ENCODE results near the gene PAPSS1. TPM values are rescaled to one million over a fixed set of nuclear protein-coding genes. Genes with fewer than 3 reads are reported as not detected.

PAPSS1 gene
- polyA plus RNA-seq, 1 donor from 2014 or later: 216 TPM

DNA sequence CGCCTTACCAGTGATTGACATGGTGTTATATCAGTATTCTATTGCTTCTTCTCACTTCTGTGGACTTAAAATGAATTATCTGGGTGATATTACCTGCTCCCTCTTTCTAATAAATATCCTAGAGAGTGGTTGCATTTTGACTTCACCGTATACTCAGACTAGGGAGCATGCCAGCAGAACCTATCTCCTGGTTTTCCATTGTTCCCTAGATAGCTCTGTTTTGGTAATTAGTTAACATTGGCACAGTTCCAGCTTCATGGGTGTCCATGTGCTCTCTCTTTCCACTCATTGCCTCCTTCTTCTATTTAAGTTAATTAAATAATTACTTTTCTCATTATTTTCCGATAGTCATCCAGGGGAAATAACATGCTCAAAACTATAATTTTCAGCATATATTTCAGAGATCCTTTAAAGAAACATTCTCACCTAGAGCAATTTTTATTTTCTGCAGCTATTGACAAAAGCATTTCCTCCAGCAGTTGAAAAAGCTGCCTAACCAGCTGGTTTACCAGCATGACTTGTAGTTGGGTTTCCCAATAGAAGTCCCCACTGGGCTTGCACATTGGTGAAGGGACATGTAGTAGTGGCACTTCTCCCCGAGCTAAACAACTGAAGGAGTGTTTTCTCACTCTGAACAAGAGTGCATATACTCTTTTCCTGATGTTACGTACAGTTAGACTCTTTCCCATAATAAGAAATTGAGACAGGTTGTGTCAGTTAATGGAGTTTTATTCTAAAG lies 27.9 kb upstream of the PAPSS1 start:
- TF ChIP-seq RAD21 (conservative IDR thresholded peaks at IDR 0.05): no peak
- TF ChIP-seq, protein P1, sequence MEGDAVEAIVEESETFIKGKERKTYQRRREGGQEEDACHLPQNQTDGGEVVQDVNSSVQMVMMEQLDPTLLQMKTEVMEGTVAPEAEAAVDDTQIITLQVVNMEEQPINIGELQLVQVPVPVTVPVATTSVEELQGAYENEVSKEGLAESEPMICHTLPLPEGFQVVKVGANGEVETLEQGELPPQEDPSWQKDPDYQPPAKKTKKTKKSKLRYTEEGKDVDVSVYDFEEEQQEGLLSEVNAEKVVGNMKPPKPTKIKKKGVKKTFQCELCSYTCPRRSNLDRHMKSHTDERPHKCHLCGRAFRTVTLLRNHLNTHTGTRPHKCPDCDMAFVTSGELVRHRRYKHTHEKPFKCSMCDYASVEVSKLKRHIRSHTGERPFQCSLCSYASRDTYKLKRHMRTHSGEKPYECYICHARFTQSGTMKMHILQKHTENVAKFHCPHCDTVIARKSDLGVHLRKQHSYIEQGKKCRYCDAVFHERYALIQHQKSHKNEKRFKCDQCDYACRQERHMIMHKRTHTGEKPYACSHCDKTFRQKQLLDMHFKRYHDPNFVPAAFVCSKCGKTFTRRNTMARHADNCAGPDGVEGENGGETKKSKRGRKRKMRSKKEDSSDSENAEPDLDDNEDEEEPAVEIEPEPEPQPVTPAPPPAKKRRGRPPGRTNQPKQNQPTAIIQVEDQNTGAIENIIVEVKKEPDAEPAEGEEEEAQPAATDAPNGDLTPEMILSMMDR (IDR thresholded peaks at IDR 0.05; ENCODE audit: poor library complexity, severe bottlenecking): no peak
- TF ChIP-seq SMC3 (conservative IDR thresholded peaks at IDR 0.05; ENCODE audit: poor library complexity): no peak
- no peak for TF ChIP-seq TAF1 (IDR thresholded peaks at IDR 0.05; ENCODE audit: low read depth)
- TF ChIP-seq POLR2AphosphoS5 (IDR thresholded peaks at IDR 0.05): no peak
- no peak for TF ChIP-seq EP300 (conservative IDR thresholded peaks at IDR 0.05; ENCODE audit: poor library complexity, severe bottlenecking)
- no peak for TF ChIP-seq EZH2 (IDR thresholded peaks at IDR 0.05; ENCODE audit: borderline replicate concordance, insufficient read depth, low read length, poor library complexity, severe bottlenecking)
- TF ChIP-seq MXI1 (conservative IDR thresholded peaks at IDR 0.05; ENCODE audit: poor library complexity, severe bottlenecking): no peak
- TF ChIP-seq, protein P2, sequence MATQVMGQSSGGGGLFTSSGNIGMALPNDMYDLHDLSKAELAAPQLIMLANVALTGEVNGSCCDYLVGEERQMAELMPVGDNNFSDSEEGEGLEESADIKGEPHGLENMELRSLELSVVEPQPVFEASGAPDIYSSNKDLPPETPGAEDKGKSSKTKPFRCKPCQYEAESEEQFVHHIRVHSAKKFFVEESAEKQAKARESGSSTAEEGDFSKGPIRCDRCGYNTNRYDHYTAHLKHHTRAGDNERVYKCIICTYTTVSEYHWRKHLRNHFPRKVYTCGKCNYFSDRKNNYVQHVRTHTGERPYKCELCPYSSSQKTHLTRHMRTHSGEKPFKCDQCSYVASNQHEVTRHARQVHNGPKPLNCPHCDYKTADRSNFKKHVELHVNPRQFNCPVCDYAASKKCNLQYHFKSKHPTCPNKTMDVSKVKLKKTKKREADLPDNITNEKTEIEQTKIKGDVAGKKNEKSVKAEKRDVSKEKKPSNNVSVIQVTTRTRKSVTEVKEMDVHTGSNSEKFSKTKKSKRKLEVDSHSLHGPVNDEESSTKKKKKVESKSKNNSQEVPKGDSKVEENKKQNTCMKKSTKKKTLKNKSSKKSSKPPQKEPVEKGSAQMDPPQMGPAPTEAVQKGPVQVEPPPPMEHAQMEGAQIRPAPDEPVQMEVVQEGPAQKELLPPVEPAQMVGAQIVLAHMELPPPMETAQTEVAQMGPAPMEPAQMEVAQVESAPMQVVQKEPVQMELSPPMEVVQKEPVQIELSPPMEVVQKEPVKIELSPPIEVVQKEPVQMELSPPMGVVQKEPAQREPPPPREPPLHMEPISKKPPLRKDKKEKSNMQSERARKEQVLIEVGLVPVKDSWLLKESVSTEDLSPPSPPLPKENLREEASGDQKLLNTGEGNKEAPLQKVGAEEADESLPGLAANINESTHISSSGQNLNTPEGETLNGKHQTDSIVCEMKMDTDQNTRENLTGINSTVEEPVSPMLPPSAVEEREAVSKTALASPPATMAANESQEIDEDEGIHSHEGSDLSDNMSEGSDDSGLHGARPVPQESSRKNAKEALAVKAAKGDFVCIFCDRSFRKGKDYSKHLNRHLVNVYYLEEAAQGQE (IDR thresholded peaks at IDR 0.05; ENCODE audit: borderline replicate concordance): no peak
- no peak overlapping the region for H3K9ac ChIP-seq (ENCODE audit: low read length)
- H4K20me1 ChIP-seq (ENCODE audit: insufficient read depth): no peaks in the 10 kb centered on the region
- no peak overlapping the region for H3K4me2 ChIP-seq (ENCODE audit: low read length)
- no peaks in the 10 kb centered on the region for H3K9me3 ChIP-seq (ENCODE audit: low read length)
- H3F3A ChIP-seq (ENCODE audit: insufficient read depth, low read length, poor library complexity, severe bottlenecking): no peaks in the 10 kb centered on the region
- H3K4me3 ChIP-seq (ENCODE audit: low read length): no peak overlapping the region
- no peak overlapping the region for H3K27ac ChIP-seq (ENCODE audit: low read length)
- no peaks in the 10 kb centered on the region for H3K9me2 ChIP-seq (ENCODE audit: insufficient read depth, low read length)
- no peak overlapping the region for H2AFZ ChIP-seq (ENCODE audit: low read depth, low read length)
- no peaks in the 10 kb centered on the region for H3K79me2 ChIP-seq (replicated peaks; ENCODE audit: insufficient read depth, low read length)
- H3K27me3 ChIP-seq (ENCODE audit: insufficient read depth, low read depth, low read length): no peaks in the 10 kb centered on the region
- H3K36me3 ChIP-seq (ENCODE audit: insufficient read depth, low read length): no peaks in the 10 kb centered on the region

DNA sequence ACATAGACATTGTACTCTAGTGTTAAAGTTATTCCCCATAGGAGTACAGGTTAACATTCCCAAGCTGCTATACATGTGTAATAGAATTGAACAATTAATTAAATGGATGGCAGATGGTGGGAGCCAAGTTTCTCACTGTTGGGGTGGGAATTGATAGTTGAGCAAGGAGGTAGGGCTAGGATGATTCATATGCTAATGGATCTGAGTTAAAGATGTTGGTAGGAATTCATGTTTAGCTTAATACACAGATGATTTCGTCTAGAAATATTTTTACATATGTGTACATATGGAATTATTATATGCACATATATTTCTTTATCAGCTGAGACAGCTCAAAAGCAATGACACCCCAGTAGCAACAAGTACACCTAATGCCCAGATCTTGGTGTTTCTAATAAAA lies 26.1 kb upstream of the PAPSS1 start:
- Histone ChIP-seq H3K9ac (ENCODE audit: low read length) (no peak overlapping the region), H3K27me3 (ENCODE audit: insufficient read depth, low read depth, low read length) (no peaks in the 10 kb centered on the region), H3K79me2 (replicated peaks; ENCODE audit: insufficient read depth, low read length) (no peaks in the 10 kb centered on the region), H4K20me1 (ENCODE audit: insufficient read depth) (no peaks in the 10 kb centered on the region), H2AFZ (ENCODE audit: low read depth, low read length) (no peak overlapping the region), H3K9me3 (ENCODE audit: low read length) (no peaks in the 10 kb centered on the region), H3K4me2 (ENCODE audit: low read length) (no peak overlapping the region), H3K9me2 (ENCODE audit: insufficient read depth, low read length) (no peaks in the 10 kb centered on the region), H3K27ac (ENCODE audit: low read length) (no peak overlapping the region), H3K4me3 (ENCODE audit: low read length) (no peak overlapping the region), H3F3A (ENCODE audit: insufficient read depth, low read length, poor library complexity, severe bottlenecking) (no peaks in the 10 kb centered on the region), H3K36me3 (ENCODE audit: insufficient read depth, low read length) (no peaks in the 10 kb centered on the region)
- TF ChIP-seq EZH2 (IDR thresholded peaks at IDR 0.05; ENCODE audit: borderline replicate concordance, insufficient read depth, low read length, poor library complexity, severe bottlenecking) (no peak), RAD21 (conservative IDR thresholded peaks at IDR 0.05) (no peak)

All from neural cell (in vitro differentiated cells).